Spleen (tissue), 7 donors: ENCODE data around the gene CFAP70.

Experiments
- POLR2A ChIP-seq, 3 donors: fragments of 450-650 bp; IDR thresholded peaks; one replicate each; pipeline ENCODE4 v1.5.1; 2017; ENCODE audit warnings: antibody characterized with exemption in 3 of 3, mild to moderate bottlenecking in 1 of 3
- POLR2AphosphoS5 ChIP-seq, 3 donors: sonication (generic); formaldehyde crosslinking; IDR thresholded peaks; one replicate each; pipeline ENCODE4 v1.5.1; 2017; ENCODE audit warnings: antibody characterized with exemption in 3 of 3
- TF ChIP-seq, protein P1 (sequence below), 11 experiments: fragments of 200-600 bp in 7 of 11; fragments of 450-650 bp in 4 of 11; sonication (generic) in 4 of 11; IDR thresholded peaks in 8 of 11; conservative IDR thresholded peaks in 3 of 11; 1 replicate in 7 of 11; 2 replicates in 4 of 11; pipeline versions ENCODE4 v1.4.0 to v1.8.0; 2016 to 2021; ENCODE audit warnings: antibody characterized with exemption in 11 of 11, inconsistent platforms in 4 of 11, mild to moderate bottlenecking in 1 of 11
- donor health status: DM: no; HTN: no; CAD: no; lungs with moderate emphysema.
- donor health status: DM: no; HTN: no; CAD: no.
- donor health status: DM: no; HTN: no; CAD: no.

GRCh38 chr10:73244866-73245477, 113.7 kb downstream of the CFAP70 start:
- TF ChIP-seq, protein P1, sequence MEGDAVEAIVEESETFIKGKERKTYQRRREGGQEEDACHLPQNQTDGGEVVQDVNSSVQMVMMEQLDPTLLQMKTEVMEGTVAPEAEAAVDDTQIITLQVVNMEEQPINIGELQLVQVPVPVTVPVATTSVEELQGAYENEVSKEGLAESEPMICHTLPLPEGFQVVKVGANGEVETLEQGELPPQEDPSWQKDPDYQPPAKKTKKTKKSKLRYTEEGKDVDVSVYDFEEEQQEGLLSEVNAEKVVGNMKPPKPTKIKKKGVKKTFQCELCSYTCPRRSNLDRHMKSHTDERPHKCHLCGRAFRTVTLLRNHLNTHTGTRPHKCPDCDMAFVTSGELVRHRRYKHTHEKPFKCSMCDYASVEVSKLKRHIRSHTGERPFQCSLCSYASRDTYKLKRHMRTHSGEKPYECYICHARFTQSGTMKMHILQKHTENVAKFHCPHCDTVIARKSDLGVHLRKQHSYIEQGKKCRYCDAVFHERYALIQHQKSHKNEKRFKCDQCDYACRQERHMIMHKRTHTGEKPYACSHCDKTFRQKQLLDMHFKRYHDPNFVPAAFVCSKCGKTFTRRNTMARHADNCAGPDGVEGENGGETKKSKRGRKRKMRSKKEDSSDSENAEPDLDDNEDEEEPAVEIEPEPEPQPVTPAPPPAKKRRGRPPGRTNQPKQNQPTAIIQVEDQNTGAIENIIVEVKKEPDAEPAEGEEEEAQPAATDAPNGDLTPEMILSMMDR (IDR thresholded peaks at IDR 0.05 in 8 of 11, conservative IDR thresholded peaks at IDR 0.05 in 3 of 11), result no peak
- peak in 1 of 3 donors; percentile 22 for TF ChIP-seq POLR2AphosphoS5 (IDR thresholded peaks at IDR 0.05)
- no peak for TF ChIP-seq POLR2A (IDR thresholded peaks at IDR 0.05)
